Activated naive CD4-positive, alpha-beta T cell treated with anti-CD3 and anti-CD28 coated beads, Interleukin-2, amount 50 U/mL, for 24 hours (primary cell): ENCODE data around the gene ACY1.

Experiments
- H3K27ac Mint-ChIP-seq: one replicate; pipeline ENCODE4 v1.8.0; 2021; ENCODE audit warnings: mild to moderate bottlenecking, mixed read lengths
- H3K27me3 Mint-ChIP-seq: one replicate; pipeline ENCODE4 v1.8.0; 2021; ENCODE audit warnings: mixed read lengths
- H3K36me3 Mint-ChIP-seq: one replicate; pipeline ENCODE4 v1.8.0; 2021; ENCODE audit warnings: mixed read lengths
- H3K4me1 Mint-ChIP-seq: one replicate; pipeline ENCODE4 v1.8.0; 2021; ENCODE audit warnings: mixed read lengths
- H3K4me3 Mint-ChIP-seq: one replicate; pipeline ENCODE4 v1.8.0; 2021; ENCODE audit warnings: mild to moderate bottlenecking, mixed read lengths
- H3K9me3 Mint-ChIP-seq: one replicate; pipeline ENCODE4 v1.8.0; 2021; ENCODE audit warnings: mixed read lengths

Gene ACY1

GRCh38 chr3:51955893-51956770 is 27.2 kb upstream of the ACY1 start:
- Mint-ChIP-seq H3K9me3 (no peaks in the 10 kb centered on the region), H3K4me3 (peak overlapping the region; percentile 49), H3K36me3 (peaks cover 2% of the 10 kb centered on the region), H3K27ac (no peak overlapping the region), H3K27me3 (peaks cover 9% of the 10 kb centered on the region), H3K4me1 (no peaks in the 10 kb centered on the region)

DNA sequence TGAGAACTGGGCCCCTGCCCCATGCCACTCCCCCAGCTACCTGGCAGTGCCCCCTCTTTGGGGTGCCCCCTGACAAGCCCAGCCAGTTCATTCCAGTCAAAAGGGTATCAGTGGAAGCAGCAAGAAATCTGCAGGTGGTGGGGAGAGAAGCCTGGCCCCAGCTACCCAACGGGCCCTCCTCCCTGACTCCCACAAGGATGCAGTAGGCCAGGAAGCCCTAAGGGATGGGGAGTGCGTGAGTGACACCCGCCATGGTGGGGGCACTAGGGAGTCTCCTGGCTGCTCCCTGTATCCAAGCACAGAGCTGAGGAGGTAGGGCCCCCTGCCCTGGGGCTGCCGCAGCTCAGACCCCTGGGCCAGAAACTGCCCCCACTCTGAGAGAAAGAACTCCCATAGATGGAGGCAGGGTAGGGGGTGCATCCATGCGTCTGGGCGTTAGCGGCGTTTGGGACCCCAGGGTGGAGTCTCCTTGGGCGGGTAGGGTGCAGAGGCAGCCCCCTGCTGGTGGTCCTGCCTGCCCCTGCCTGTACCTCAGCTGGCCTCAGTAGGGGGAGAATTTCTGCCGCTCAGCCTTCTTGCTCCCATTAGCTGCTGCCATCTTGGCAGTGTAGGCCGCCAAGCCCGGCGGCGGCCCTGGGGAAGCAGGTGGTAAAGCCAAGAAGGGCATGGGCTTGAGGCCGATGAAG is 25.7 kb upstream of the ACY1 start:
- H3K27ac Mint-ChIP-seq = no peak overlapping the region
- peaks cover 9% of the 10 kb centered on the region for H3K27me3 Mint-ChIP-seq
- no peaks in the 10 kb centered on the region for H3K4me1 Mint-ChIP-seq
- no peak overlapping the region for H3K4me3 Mint-ChIP-seq
- peaks cover 2% of the 10 kb centered on the region for H3K36me3 Mint-ChIP-seq
- H3K9me3 Mint-ChIP-seq = no peaks in the 10 kb centered on the region

DNA sequence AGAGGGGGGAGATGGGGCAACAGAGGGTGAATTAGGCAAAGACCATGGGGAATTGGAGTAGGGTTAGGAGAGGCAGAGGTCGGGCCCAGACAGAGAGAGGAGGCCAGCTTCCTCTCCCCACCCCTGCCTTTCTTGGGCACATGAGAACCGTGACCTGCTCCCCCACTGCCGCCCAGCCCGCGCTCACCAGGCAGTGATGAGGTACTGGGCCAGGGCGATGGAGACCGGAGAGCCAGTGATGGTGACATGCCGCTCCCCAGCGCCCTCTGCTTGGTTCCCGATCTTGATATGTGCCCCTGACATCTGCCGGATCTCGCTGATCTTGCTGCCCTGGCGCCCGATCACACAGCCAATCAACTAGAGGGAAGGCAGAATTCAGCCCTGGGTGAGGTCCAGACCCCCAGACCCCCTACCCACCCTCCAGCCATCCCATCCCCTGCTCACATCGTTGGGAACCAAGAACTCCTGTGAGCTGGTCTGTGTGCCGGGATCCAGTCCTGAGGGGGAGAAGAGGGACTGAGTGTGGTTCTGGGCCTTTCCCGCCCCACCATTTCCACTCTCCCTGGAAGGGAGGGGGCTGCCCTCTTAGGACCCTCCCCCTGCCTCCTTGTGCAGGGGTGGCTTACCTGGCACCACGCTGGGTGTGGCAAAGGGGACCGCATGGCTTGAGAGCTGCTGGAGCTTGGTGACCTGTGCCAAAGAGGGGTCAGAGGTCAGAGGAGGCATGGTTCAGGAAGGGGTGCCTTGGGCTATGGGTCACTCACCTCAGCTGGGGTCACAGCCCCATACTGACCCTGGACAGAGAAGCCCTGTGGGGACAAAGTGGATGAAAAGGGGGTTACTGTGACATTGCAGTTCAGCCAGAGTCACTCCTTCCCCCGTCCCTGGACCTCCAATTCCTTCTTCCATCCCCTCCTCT is 24.5 kb upstream of the ACY1 start:
- peaks cover 4% of the 10 kb centered on the region for H3K27me3 Mint-ChIP-seq
- no peak overlapping the region for H3K27ac Mint-ChIP-seq
- no peak overlapping the region for H3K4me3 Mint-ChIP-seq
- no peaks in the 10 kb centered on the region for H3K4me1 Mint-ChIP-seq
- H3K36me3 Mint-ChIP-seq = peaks cover 2% of the 10 kb centered on the region
- H3K9me3 Mint-ChIP-seq = no peaks in the 10 kb centered on the region

GRCh38 chr3:51959651-51960050 is 23.7 kb upstream of the ACY1 start:
- H3K27me3 Mint-ChIP-seq = peaks cover 1% of the 10 kb centered on the region
- H3K4me1 Mint-ChIP-seq = no peaks in the 10 kb centered on the region
- H3K27ac Mint-ChIP-seq = no peak overlapping the region
- H3K4me3 Mint-ChIP-seq = no peak overlapping the region
- no peaks in the 10 kb centered on the region for H3K9me3 Mint-ChIP-seq
- peaks cover 2% of the 10 kb centered on the region for H3K36me3 Mint-ChIP-seq

DNA sequence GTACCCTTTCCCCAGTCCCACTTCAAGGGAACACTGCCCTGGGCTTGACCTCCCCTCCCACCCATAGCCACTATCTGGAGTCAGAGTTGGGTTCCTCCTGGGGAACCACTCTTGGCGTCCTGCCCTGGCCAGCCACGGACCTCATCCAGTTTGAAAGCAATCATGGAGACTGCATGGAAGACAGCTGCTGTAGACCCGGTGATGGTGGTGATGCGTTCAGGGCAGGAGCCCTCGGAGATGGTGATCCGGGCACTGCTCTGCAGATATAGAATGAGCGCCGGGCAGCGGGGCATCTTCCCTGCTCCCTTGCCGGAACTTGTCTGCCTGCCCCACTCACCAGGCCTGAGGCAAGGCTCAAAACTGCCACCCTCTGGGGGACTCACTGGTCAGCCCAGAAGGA is 22.9 kb upstream of the ACY1 start:
- H3K4me3 Mint-ChIP-seq = no peak overlapping the region
- no peaks in the 10 kb centered on the region for H3K9me3 Mint-ChIP-seq
- H3K4me1 Mint-ChIP-seq = peaks cover 5% of the 10 kb centered on the region
- peaks cover 2% of the 10 kb centered on the region for H3K36me3 Mint-ChIP-seq
- H3K27ac Mint-ChIP-seq = no peak overlapping the region
- H3K27me3 Mint-ChIP-seq = peaks cover 1% of the 10 kb centered on the region

DNA sequence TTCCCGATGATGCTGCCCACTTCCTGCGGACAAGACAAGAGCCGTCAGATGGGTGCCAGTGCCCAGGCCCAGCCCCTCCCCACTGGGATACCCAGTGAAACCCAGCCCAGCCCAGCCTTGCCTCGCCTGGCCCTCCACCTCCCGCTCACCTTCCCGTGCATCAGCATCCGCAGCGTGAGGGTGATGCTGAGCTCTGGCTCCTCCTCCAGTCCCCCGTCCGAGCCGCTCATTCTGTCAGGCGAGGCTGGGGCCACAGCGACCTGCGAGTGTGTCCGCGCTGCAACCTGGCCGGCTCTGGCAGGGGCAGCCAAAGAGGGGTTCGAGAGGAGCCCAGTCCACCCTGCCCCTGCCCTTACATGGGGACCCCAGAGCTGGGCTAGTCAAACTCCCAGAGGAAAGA is 22.3 kb upstream of the ACY1 start:
- peaks cover 7% of the 10 kb centered on the region for H3K4me1 Mint-ChIP-seq
- H3K27ac Mint-ChIP-seq = no peak overlapping the region
- peaks cover 1% of the 10 kb centered on the region for H3K27me3 Mint-ChIP-seq
- no peak overlapping the region for H3K4me3 Mint-ChIP-seq
- peaks cover 2% of the 10 kb centered on the region for H3K36me3 Mint-ChIP-seq
- no peaks in the 10 kb centered on the region for H3K9me3 Mint-ChIP-seq

DNA sequence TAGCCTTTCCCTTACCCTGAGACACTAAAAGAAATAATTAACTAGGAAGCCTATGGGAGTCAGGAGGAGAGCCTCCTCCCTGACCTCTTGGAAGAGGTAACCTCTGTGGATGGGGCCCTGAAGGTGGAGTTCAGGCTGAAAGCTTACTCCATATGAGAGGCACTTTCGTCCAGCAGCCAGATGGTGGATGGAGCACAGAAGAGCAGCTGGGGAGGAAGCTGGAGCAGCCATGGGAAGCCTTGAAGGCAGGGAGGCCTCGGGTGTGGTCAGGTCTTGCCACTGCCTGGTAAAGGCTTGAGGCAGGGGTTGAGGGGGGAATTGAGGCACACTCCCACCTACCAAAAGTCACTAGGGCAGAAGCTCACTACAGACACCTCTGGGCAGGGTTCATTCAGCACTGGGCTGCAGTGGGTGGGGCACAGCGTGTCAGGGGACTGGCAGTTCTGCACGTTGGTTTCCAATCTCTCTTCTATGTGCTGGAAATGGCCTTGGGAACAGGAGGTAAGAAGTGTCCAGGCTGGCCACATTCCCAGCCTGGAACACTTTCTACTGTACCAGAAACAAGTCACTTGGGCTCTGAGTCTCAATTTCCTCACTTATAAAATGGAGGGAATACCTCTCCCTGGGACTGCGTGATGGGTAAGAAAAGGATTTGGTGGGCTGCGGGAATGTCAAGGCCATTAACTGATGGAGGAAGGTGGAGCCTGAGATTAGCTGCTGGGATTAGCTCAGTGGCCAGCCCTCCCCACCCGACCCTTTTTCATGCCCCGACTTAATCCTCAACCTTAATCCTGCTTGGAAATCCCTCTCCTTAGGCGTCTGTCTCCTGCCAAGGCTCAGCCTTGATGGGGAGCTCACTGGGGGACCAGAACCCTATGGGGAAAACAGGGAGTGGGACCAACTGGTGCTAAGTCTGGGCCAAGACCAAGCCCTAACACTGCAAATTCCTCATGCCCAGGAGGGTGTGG is 21.4 kb upstream of the ACY1 start:
- H3K36me3 Mint-ChIP-seq = peaks cover 2% of the 10 kb centered on the region
- no peak overlapping the region for H3K27ac Mint-ChIP-seq
- peaks cover 1% of the 10 kb centered on the region for H3K27me3 Mint-ChIP-seq
- H3K4me3 Mint-ChIP-seq = no peak overlapping the region
- H3K9me3 Mint-ChIP-seq = no peaks in the 10 kb centered on the region
- peaks cover 13% of the 10 kb centered on the region for H3K4me1 Mint-ChIP-seq

DNA sequence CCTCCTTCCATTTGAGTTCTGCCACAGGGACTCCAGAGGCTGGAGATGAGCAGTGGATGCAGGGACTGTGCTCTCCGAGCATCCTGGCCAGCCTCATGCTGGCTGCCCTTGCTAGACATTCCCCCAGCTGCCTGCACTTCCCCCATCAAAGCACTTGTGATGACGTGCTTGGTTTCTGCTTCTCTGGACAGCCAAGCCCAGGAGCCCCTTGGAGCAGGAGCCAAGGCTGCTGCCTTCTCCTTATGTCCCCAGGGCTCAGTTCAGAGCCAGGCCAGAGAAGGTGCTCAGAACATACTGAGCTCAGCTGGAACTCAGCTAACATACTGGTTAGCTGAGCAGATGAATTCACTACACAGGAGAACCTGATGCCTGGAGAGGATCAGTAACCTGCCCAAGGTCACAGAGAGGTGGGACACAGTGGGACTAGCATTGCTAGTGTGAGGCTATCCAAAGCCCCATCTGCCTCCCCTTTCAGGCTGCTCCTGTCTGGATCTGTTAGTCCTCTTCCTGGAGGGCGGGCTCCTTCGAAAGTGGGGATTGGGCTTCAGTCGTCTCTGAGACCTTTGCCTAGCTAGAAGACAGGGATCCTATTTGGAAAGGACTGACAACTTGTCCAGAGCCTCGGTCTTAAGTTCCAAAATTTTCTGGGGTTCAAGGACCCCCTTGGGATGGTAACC is 20.3 kb upstream of the ACY1 start:
- H3K27ac Mint-ChIP-seq = no peak overlapping the region
- H3K4me1 Mint-ChIP-seq = peaks cover 13% of the 10 kb centered on the region
- H3K36me3 Mint-ChIP-seq = peaks cover 2% of the 10 kb centered on the region
- no peaks in the 10 kb centered on the region for H3K9me3 Mint-ChIP-seq
- peaks cover 1% of the 10 kb centered on the region for H3K27me3 Mint-ChIP-seq
- no peak overlapping the region for H3K4me3 Mint-ChIP-seq

DNA sequence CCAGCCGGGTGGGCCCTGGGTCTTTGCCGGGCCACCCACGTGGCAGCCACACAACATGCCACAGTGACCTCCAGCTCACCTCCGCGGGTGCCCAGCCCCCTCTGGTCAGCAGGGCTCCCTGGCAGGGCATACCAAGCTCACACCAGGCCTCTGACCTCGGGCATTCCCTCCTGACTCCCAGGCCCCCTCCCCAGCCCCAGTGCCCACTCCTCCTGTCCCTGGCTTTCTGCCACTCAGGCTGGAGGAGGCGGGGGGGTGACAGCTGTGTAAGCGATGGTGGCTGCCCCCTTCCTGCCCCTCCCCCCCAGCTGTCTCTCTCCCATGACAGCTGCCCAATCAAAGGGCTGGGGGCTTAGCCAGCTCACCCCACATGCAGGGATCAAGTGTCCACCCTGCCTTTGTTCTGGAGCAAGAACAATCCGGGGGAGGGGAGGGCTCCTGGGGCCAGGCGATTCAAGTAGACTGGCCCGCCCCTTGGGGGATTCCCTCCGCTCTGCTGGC is 19.3 kb upstream of the ACY1 start:
- no peaks in the 10 kb centered on the region for H3K9me3 Mint-ChIP-seq

DNA sequence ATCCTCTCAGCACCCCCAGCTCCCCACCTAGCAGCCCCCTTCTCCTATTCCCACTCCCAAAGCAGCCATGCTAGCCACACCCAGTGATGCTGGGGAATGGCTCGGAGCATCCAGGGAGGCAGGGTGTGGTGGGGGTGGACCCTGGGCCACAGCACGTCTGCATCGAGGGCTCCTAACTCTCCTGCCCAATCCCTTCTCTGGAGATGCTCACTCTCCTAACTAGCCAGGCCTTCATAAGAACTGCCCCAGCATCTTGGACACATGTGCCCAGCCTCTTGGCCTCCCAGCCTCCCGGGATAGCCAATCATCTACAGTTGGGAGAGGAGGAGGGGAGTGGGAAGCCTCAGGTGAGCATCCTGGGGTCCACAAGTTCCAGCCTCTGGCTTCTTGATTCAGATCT is 18.8 kb upstream of the ACY1 start:
- H3K27ac Mint-ChIP-seq = no peak overlapping the region
- H3K4me1 Mint-ChIP-seq = peaks cover 20% of the 10 kb centered on the region
- no peaks in the 10 kb centered on the region for H3K27me3 Mint-ChIP-seq

More for the DNA sequence above, 19.3 kb upstream of the ACY1 start:
- no peak overlapping the region for H3K27ac Mint-ChIP-seq
- H3K4me3 Mint-ChIP-seq = no peak overlapping the region
- H3K27me3 Mint-ChIP-seq = no peaks in the 10 kb centered on the region
- no peaks in the 10 kb centered on the region for H3K36me3 Mint-ChIP-seq
- peaks cover 17% of the 10 kb centered on the region for H3K4me1 Mint-ChIP-seq

DNA sequence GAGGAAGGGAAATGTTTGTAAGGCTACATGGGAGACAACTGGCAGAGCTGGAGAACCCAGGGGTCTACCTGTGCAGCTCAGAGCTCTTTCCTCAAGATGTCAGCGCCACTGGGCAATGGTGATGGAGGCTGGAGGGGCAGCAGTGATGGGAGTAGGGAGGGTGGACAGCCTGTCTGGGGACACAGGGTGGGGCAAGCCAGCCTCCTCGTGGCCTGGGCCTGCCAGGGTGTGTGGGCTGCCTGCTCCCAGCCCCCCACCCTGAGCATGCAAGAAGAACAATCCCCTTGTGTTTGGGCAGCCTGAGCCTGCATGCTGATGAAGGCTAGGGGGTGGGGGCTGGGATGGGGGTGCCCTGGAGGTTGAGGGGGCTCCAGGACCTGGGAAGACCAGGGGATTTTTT is 17.3 kb upstream of the ACY1 start:
- H3K4me1 Mint-ChIP-seq = peaks cover 23% of the 10 kb centered on the region

More for the DNA sequence above, 18.8 kb upstream of the ACY1 start:
- Mint-ChIP-seq H3K9me3 (no peaks in the 10 kb centered on the region), H3K4me3 (no peak overlapping the region), H3K36me3 (no peaks in the 10 kb centered on the region)

DNA sequence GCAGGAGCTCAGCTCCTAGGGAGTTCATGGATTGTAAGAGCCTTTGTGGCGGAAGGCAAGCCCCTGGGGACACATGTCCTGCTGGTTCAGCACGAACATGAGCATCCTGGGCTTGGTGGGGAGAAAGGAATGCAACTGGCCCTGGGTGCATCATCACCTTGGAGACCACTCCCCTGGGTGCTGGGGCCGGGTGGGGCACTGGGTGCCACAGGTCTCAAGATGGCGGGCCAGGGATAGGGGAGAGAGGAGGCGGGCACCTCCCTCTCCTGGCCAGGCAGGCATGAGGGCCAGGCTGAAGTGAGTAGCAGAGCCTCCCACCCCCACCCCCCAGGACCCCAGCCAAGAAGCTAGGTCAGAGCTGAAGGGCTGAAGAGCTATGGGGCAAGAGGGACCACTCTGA is 16.8 kb upstream of the ACY1 start:
- Mint-ChIP-seq H3K4me1 (peaks cover 27% of the 10 kb centered on the region), H3K4me3 (peak overlapping the region; percentile 85), H3K27ac (peak overlapping the region; percentile 65), H3K36me3 (no peaks in the 10 kb centered on the region), H3K9me3 (no peaks in the 10 kb centered on the region), H3K27me3 (no peaks in the 10 kb centered on the region)

More for the DNA sequence above, 17.3 kb upstream of the ACY1 start:
- Mint-ChIP-seq H3K36me3 (no peaks in the 10 kb centered on the region), H3K4me3 (peak overlapping the region; percentile 66), H3K27me3 (no peaks in the 10 kb centered on the region), H3K9me3 (no peaks in the 10 kb centered on the region), H3K27ac (no peak overlapping the region)

GRCh38 chr3:51966922-51967383 is 16.4 kb upstream of the ACY1 start:
- Mint-ChIP-seq H3K4me1 (peaks cover 27% of the 10 kb centered on the region), H3K9me3 (no peaks in the 10 kb centered on the region), H3K4me3 (peak overlapping the region; percentile 85), H3K27ac (peak overlapping the region; percentile 65), H3K27me3 (no peaks in the 10 kb centered on the region), H3K36me3 (no peaks in the 10 kb centered on the region)
